GM21576 (cell line): ENCODE results near the gene GALNT11.

Source experiments
- ATAC-seq: cut with Tn5 transposase; IDR thresholded peaks from one replicate; pipeline ENCODE4 v1.9.1; 2021; ENCODE audit warnings: mild to moderate bottlenecking, moderate library complexity; ENCODE audit not compliant: unreplicated experiment

The GALNT11 gene

GRCh38 chr7:152115021-152115718, 89.7 kb downstream of the GALNT11 start:
- no peak for ATAC-seq

- ATAC-seq: no peak
Observed at GRCh38 chr7:152117356-152117755, 91.9 kb downstream of the GALNT11 start.

GRCh38 chr7:152120210-152120609, 94.7 kb downstream of the GALNT11 start:
- ATAC-seq: no peak

- no peak for ATAC-seq
Observed at GRCh38 chr7:152120776-152121175, 95.3 kb downstream of the GALNT11 start.

- ATAC-seq: no peak
Observed at GRCh38 chr7:152121432-152121831, 96.0 kb downstream of the GALNT11 start.

- ATAC-seq: no peak
Observed at GRCh38 chr7:152122540-152122939, 97.1 kb downstream of the GALNT11 start.

- ATAC-seq: no peak
Observed at GRCh38 chr7:152126741-152127140, 101.3 kb downstream of the GALNT11 start.

GRCh38 chr7:152127229-152127628, 101.8 kb downstream of the GALNT11 start:
- ATAC-seq: no peak

- ATAC-seq: no peak
Observed at GRCh38 chr7:152128252-152128651, 102.8 kb downstream of the GALNT11 start.

- no peak for ATAC-seq
Observed at GRCh38 chr7:152128741-152129461, 103.4 kb downstream of the GALNT11 start.

- ATAC-seq: no peak
Observed at GRCh38 chr7:152129682-152130081, 104.2 kb downstream of the GALNT11 start.

GRCh38 chr7:152130658-152131590, 105.5 kb downstream of the GALNT11 start:
- ATAC-seq: no peak

- ATAC-seq: no peak
Observed at GRCh38 chr7:152131981-152132494, 106.6 kb downstream of the GALNT11 start.

- no peak for ATAC-seq
Observed at GRCh38 chr7:152132812-152133211, 107.3 kb downstream of the GALNT11 start.

- no peak for ATAC-seq
Observed at GRCh38 chr7:152133804-152134203, 108.3 kb downstream of the GALNT11 start.

GRCh38 chr7:152136686-152137085, 111.2 kb downstream of the GALNT11 start:
- no peak for ATAC-seq

- ATAC-seq: no peak
Observed at GRCh38 chr7:152137476-152138025, 112.1 kb downstream of the GALNT11 start.

GRCh38 chr7:152140067-152140466, 114.6 kb downstream of the GALNT11 start:
- ATAC-seq: no peak

GRCh38 chr7:152140560-152140959, 115.1 kb downstream of the GALNT11 start:
- no peak for ATAC-seq

GRCh38 chr7:152142976-152143595, 117.6 kb downstream of the GALNT11 start:
- no peak for ATAC-seq
